Activated naive CD4-positive, alpha-beta T cell treated with anti-CD3 and anti-CD28 coated beads, Interleukin-2, amount 50 U/mL, for 24 hours (primary cell): Measurements from ENCODE around the gene HLCS.

Experiments
- H3K27ac Mint-ChIP-seq: one replicate; pipeline ENCODE4 v1.8.0; 2021; ENCODE audit warnings: mild to moderate bottlenecking, mixed read lengths
- H3K27me3 Mint-ChIP-seq: one replicate; pipeline ENCODE4 v1.8.0; 2021; ENCODE audit warnings: mixed read lengths
- H3K36me3 Mint-ChIP-seq: one replicate; pipeline ENCODE4 v1.8.0; 2021; ENCODE audit warnings: mixed read lengths
- H3K4me1 Mint-ChIP-seq: one replicate; pipeline ENCODE4 v1.8.0; 2021; ENCODE audit warnings: mixed read lengths
- H3K4me3 Mint-ChIP-seq: one replicate; pipeline ENCODE4 v1.8.0; 2021; ENCODE audit warnings: mild to moderate bottlenecking, mixed read lengths
- H3K9me3 Mint-ChIP-seq: one replicate; pipeline ENCODE4 v1.8.0; 2021; ENCODE audit warnings: mixed read lengths

Gene HLCS

DNA sequence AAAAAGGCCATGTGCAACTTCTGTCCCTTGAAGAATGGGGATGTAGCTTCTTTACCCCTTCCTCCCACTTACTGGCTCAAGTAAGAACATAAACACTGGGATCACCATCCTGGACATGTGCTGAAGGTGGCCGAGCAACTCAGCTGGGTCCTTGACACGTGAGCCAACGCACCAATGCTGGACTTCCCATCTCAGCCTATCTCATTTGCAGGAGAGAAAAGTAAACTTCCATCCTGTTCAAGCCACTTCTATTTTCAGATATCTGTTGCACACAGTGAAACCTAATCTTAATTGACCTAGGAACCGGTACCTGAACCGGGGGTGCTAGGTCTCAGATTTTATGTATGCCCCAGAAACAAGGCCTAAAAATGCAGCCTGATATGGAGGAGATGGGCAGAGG, 75.3 kb downstream of the HLCS start:
- Mint-ChIP-seq H3K4me3 (no peak overlapping the region), H3K9me3 (no peaks in the 10 kb centered on the region), H3K4me1 (no peaks in the 10 kb centered on the region), H3K27me3 (no peaks in the 10 kb centered on the region), H3K36me3 (peaks cover 22% of the 10 kb centered on the region), H3K27ac (no peak overlapping the region)

DNA sequence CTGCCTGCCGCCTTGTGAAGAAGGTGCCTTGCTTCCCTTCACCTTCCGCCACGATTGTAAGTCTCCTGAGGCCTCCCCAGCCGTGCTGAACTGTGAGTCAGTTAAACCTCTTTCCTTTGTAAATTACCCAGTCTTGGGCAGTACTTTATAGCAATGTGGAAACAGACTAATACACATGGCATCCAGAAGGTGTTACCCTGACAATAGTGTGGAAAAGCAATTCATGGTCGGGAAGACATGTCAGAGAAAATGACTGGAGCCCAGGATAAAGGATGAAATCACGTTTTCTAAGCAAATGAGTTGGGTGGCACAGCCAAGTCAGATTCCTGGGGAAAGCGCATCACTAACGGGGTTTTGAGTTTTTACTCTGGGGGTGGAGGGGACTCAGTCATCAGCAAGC, 76.4 kb downstream of the HLCS start:
- Mint-ChIP-seq H3K9me3 (no peaks in the 10 kb centered on the region), H3K4me3 (no peak overlapping the region), H3K27ac (no peak overlapping the region), H3K27me3 (no peaks in the 10 kb centered on the region), H3K4me1 (no peaks in the 10 kb centered on the region), H3K36me3 (peaks cover 26% of the 10 kb centered on the region)

DNA sequence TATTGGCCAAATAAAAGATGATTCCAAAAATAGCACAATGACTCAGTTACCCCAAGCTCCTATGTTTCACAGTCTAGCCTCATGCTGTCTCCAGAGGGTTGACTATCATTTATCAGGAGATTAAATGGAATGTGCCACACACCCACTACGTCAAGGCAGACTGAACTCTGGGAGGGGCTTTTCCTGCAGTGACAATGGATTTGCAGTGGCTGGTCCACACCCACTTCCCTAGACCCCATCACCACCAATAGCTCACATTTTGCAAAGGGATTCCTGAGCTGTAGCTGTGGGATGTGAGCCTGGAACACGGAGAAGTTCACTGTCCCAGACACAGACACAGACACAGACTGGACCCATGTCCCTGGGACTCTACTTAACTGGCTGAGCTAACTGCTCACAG, 77.1 kb downstream of the HLCS start:
- Mint-ChIP-seq H3K27me3 (no peaks in the 10 kb centered on the region), H3K27ac (no peak overlapping the region), H3K4me1 (no peaks in the 10 kb centered on the region), H3K9me3 (no peaks in the 10 kb centered on the region), H3K36me3 (peaks cover 28% of the 10 kb centered on the region), H3K4me3 (no peak overlapping the region)

DNA sequence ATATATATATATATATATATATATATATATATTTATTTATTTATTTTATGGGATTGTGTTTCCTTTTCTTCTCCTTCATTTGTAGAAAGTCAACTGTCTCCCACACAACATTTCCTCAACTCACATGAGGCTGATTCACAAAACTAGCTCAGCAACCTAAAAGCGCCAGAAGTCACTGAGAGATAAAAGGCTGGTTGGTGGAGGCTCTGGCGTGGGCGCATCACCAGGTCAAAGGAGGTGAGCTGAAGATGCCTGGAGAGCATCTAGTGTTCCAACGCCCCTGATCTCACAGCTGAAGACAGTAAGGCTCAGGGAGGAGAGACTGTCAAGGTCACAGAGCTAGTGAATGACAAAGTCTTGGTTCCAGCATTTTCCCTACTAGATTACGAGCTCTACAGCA, 78.0 kb downstream of the HLCS start:
- Mint-ChIP-seq H3K27ac (no peak overlapping the region), H3K36me3 (peaks cover 33% of the 10 kb centered on the region), H3K9me3 (no peaks in the 10 kb centered on the region), H3K4me3 (no peak overlapping the region), H3K27me3 (no peaks in the 10 kb centered on the region), H3K4me1 (no peaks in the 10 kb centered on the region)

DNA sequence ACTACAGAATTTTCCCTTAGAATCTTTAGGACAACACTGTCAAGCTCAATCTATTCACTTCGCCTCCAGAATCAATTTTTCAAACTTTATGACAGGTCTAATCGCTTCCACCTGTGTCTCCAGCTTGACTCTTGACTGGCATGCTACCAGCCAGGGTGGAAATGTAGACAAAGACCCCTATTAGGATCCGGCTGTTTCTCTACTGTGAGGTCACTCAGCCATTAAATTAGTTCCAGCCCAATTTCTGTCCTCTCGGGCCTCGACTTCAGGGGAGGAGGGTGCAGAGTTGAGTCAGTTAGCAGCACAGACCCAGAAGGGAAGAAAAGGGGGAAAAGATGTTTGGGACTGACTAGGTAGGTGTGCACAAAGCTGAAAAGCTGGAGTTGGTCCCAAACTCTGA, 78.5 kb downstream of the HLCS start:
- no peaks in the 10 kb centered on the region for H3K27me3 Mint-ChIP-seq
- no peaks in the 10 kb centered on the region for H3K4me1 Mint-ChIP-seq

DNA sequence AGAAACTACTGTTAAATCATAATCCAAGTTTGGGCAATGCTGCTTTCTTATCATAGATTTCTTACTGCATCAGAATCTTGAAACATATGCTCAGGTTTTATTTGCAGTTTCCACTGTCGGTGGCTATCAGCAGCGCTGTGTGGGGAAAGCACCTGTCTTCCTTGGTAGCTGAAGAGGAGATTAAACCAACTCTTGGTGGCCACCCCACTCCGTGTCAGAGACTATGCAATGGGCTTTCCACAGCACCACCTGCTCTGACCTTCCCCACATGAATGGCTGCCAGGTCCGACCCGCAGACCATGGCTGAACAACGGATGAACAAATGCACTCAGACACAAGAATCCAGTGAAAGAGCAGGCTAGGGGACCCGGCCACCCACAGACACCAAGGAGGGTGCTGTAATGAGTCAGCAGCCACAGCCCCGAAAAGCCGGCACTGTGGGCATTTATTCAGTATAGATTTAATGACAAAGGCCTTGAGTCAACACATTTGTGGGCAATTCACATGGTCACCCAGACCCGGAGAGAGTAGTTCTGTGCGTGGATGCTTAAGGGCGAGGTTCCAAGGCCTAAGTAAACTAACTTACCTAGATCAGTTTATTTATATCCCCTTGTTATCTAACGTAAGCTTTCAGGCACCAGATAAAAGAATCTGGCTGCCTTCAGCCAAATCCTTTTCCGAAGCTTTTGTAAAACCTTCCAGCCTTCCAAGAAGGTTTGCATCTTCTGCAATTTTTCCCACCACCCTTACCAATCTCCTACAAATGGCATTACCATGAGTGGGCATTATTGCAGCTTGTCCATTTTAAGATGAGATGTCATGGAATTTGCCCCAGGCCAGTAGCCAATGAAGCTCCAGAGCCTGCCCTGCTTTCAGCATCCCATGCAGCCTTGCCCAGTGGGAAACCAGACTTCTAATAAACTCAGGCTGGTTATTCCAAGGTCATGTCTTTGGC, 82.7 kb downstream of the HLCS start:
- no peak overlapping the region for H3K27ac Mint-ChIP-seq
- no peaks in the 10 kb centered on the region for H3K4me1 Mint-ChIP-seq
- no peaks in the 10 kb centered on the region for H3K27me3 Mint-ChIP-seq
- H3K36me3 Mint-ChIP-seq: peaks cover 33% of the 10 kb centered on the region
- H3K9me3 Mint-ChIP-seq: no peaks in the 10 kb centered on the region
- H3K4me3 Mint-ChIP-seq: no peak overlapping the region

More for the DNA sequence above, 78.5 kb downstream of the HLCS start:
- Mint-ChIP-seq H3K36me3 (peaks cover 37% of the 10 kb centered on the region), H3K4me3 (no peak overlapping the region), H3K27ac (no peak overlapping the region), H3K9me3 (no peaks in the 10 kb centered on the region)

DNA sequence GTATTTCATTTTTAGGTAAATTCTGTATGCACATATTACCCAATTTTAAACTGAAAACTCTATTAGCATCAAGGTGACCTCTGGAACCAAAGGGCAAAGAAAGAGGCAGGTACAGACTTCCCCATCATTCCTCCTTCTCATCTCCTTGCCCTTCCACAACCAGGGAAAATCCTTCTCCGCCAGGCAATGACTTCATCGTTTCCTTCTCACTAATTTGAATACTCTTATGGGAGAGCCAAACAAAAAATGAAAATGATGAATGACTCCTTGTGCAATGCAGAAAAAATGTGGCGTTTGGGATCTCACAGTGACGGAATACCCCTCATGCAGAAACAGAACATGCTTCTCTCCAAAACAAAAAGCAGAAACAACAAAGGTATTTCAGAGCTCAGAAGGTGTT, 83.7 kb downstream of the HLCS start:
- Mint-ChIP-seq H3K4me1 (no peaks in the 10 kb centered on the region), H3K4me3 (no peak overlapping the region), H3K27ac (no peak overlapping the region), H3K9me3 (peaks cover 6% of the 10 kb centered on the region), H3K27me3 (no peaks in the 10 kb centered on the region), H3K36me3 (peaks cover 36% of the 10 kb centered on the region)

DNA sequence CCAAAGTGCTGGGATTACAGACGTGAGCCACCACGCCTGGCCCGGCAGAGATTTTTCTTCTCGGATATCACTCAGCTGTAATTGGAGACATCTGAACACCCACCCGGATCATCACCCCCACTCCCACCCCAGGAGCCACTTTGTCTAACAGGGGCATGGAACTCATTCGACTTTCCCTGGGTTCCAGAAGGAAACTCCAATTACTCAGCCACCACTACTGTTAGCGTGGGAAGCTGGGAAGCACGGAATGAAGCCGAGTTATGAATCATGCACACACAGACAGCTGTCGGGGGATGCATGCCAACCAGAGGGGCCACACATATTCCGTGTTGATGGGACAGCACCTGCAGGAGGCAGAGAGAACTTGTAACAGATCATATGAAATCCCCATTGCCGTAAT, 85.2 kb downstream of the HLCS start:
- Mint-ChIP-seq H3K9me3 (peaks cover 8% of the 10 kb centered on the region), H3K4me3 (no peak overlapping the region), H3K36me3 (peaks cover 42% of the 10 kb centered on the region), H3K27me3 (no peaks in the 10 kb centered on the region), H3K27ac (no peak overlapping the region), H3K4me1 (no peaks in the 10 kb centered on the region)

DNA sequence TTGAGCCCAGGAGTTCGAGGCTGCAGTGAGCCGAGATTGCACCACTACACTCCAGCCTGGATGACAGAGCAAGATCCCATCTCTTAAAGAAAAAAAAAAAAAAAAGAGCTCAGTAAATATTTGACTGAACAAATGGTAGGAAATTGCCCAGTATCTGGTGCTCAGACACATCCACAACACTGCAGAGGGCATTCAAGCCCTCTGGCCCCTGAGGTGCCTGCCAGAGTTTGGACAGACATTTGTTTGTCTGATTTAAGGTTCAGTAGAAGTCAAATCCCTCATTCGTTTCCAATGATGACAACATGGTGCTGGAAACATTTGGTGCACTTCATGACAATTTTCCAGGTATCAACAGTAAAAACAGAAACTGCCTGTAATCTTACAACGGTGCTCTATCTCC, 86.6 kb downstream of the HLCS start:
- peaks cover 38% of the 10 kb centered on the region for H3K36me3 Mint-ChIP-seq
- H3K4me1 Mint-ChIP-seq: no peaks in the 10 kb centered on the region
- H3K4me3 Mint-ChIP-seq: no peak overlapping the region
- H3K27ac Mint-ChIP-seq: no peak overlapping the region
- H3K9me3 Mint-ChIP-seq: peaks cover 8% of the 10 kb centered on the region
- H3K27me3 Mint-ChIP-seq: no peaks in the 10 kb centered on the region

DNA sequence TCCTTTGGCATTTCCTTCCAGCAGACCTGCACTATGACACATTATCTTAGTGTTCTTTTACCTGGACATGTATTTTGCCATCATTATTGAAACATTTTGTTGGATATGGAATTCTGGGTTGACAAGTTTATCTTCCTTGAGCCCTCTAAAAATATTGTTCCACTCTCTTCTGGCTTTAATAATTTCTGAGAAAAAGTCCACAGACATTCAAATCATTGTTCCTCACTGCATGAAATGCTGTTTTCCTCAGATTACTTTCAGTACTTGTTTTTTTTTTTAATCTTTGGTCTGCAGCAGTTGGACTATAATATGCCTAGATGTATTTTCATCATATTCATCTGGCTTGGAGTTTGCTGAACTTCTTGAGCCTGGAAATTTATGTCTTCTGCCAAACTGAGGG, 88.7 kb downstream of the HLCS start:
- Mint-ChIP-seq H3K9me3 (peaks cover 8% of the 10 kb centered on the region), H3K4me3 (no peak overlapping the region), H3K36me3 (peaks cover 21% of the 10 kb centered on the region)

DNA sequence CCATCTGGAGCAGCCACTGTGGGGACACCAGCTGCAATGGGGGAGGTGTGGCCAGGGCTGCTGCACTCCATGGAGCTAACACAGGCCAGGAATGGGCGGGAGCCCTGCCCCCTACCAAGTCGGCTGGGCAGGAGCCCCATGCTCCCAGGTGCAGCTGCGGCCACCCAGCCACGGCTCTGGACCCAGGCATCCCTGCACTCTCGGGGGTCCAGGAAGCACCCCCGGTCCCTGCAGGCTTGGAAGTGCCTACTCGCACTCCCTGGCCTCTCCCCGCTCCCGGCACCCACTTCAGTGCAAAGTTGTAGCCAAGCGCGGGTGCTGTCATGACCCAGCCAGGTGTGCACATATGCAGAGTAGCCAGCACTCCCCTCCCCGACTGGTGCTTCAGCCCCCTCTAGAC, 91.8 kb downstream of the HLCS start:
- Mint-ChIP-seq H3K27ac (no peak overlapping the region), H3K4me1 (no peaks in the 10 kb centered on the region), H3K9me3 (peaks cover 8% of the 10 kb centered on the region), H3K27me3 (no peaks in the 10 kb centered on the region), H3K4me3 (no peak overlapping the region), H3K36me3 (peaks cover 17% of the 10 kb centered on the region)

More for the DNA sequence above, 88.7 kb downstream of the HLCS start:
- H3K27ac Mint-ChIP-seq: no peak overlapping the region
- no peaks in the 10 kb centered on the region for H3K4me1 Mint-ChIP-seq
- no peaks in the 10 kb centered on the region for H3K27me3 Mint-ChIP-seq

DNA sequence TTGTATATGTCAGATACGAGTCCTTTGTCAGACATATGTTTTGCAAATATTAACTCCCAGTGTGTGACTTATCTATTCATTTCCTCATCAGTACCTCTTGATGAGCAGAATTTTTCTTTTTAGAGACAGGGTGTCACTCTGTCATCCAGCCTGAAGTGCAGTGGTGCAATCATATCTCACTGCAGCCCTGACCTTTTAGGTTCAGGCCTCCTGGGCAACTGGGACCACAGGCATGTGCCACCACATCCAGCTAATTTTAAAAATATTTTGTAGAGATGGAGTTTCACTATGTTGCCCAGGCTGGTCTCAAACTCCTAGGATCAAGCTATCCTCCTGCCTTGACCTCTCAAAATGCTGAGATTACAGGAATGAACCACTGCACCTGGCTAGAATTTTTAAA, 93.0 kb downstream of the HLCS start:
- H3K9me3 Mint-ChIP-seq: peaks cover 8% of the 10 kb centered on the region
- H3K4me3 Mint-ChIP-seq: no peak overlapping the region
- H3K36me3 Mint-ChIP-seq: peaks cover 20% of the 10 kb centered on the region
- no peak overlapping the region for H3K27ac Mint-ChIP-seq
- H3K27me3 Mint-ChIP-seq: no peaks in the 10 kb centered on the region
- H3K4me1 Mint-ChIP-seq: no peaks in the 10 kb centered on the region

DNA sequence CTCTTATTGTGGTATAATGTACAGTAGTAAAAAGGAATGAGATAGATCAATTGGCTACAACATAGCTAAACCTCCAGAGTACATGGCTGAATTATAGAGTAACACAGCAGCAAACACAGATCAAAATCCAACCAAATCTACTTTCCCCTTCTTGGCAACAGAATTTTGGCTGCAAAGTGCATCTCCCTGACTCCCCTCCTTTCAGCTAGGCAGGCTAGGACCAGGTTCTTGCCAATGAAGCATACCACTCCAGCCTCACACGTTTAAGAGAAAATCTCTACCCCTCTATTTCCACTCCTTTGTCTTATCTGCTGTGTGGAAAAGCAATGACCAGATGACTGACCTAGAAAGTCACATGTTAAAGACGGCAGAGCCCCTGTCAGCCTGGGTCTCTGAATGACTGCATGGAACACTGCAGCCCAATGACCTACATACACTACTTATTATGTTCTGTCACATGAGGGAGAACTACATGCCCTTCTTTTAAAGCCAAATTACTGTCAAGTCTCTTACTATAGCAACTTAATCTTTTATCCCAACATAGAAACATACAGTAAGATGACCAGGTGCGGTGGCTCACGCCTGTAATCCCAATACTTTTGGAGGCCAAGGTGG, 99.1 kb downstream of the HLCS start:
- Mint-ChIP-seq H3K27me3 (no peaks in the 10 kb centered on the region), H3K36me3 (peaks cover 11% of the 10 kb centered on the region), H3K9me3 (no peaks in the 10 kb centered on the region), H3K4me1 (peaks cover 5% of the 10 kb centered on the region), H3K27ac (no peak overlapping the region), H3K4me3 (no peak overlapping the region)

DNA sequence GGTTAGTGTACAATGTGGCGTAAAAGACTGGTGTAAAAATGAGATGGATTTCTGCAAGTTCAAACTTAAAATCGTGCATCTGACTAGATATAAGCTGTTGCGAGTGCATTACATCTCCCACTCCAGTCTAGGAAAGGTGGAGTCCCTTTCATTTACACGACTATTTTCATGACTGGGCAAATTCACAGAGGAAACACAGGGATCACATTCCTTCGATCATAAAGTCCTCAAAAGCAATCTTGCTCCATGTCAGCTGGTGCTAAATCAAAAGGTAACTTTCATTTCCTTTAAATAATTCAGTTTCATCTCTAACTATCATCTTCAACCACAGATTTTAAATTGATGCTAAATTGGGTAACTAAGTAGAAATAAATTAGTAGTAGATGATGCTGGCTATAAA, 100.0 kb downstream of the HLCS start:
- peaks cover 5% of the 10 kb centered on the region for H3K4me1 Mint-ChIP-seq
- peaks cover 12% of the 10 kb centered on the region for H3K36me3 Mint-ChIP-seq
- H3K27me3 Mint-ChIP-seq: no peaks in the 10 kb centered on the region
- H3K4me3 Mint-ChIP-seq: no peak overlapping the region
- H3K9me3 Mint-ChIP-seq: no peaks in the 10 kb centered on the region
- no peak overlapping the region for H3K27ac Mint-ChIP-seq

DNA sequence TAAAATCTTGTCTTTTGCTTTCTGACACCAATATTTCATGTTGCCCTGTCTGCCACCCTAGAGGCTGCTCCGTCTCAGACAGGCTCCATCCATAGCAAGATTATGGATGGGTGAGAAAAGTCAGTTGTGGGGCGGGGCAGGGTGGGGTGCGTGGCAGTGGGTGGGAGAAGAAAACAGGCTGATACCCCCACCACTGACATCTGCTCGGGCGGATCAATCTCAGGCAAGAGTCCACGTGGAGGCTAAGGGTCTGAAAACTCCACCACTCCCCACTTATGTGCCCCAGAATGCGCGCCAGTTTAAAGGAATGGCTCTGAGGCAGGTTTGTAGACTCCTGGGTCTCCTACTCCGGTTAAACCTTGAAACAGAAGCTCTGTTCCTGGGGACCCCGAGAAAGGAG, 101.5 kb downstream of the HLCS start:
- Mint-ChIP-seq H3K27me3 (no peaks in the 10 kb centered on the region), H3K36me3 (peaks cover 12% of the 10 kb centered on the region), H3K4me3 (no peak overlapping the region), H3K9me3 (no peaks in the 10 kb centered on the region), H3K27ac (no peak overlapping the region), H3K4me1 (peaks cover 15% of the 10 kb centered on the region)

DNA sequence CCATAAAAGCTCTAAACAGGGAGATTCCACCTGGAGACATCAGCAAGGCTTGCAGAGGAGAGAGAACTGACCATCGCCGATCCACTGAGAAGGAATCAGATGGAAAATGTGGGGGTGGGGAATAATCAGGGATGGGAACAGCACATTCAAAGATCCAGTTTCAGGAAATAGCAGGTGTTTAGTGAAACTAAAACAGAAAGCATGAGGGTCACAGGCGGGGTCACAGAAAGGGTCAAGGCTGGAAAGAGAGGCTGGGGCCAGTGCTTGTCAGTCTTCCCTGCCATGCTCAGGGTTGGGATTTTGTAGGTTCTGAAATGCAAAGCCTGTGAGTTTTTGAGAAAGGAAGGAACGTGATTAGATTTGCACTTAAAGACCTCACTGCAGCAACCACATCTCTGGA, 103.2 kb downstream of the HLCS start:
- peaks cover 20% of the 10 kb centered on the region for H3K4me1 Mint-ChIP-seq
- no peaks in the 10 kb centered on the region for H3K9me3 Mint-ChIP-seq
- no peak overlapping the region for H3K27ac Mint-ChIP-seq
- H3K36me3 Mint-ChIP-seq: peaks cover 8% of the 10 kb centered on the region
- H3K27me3 Mint-ChIP-seq: no peaks in the 10 kb centered on the region
- no peak overlapping the region for H3K4me3 Mint-ChIP-seq
